Measurements from ENCODE around the gene RBM17.
"Not testable (repeated sequence)": the region's sequence is repeated elsewhere in the genome, so short reads cannot be mapped to it uniquely, and the experiment has no call there.

RBM17 gene

GRCh38 chr10:6135589-6136168 is 46.8 kb downstream of the RBM17 start:
- no peak overlapping the region for H3K27ac ChIP-seq (ENCODE audit: insufficient read depth, low read depth, low read length, poor library complexity, severe bottlenecking)
- no peaks in the 10 kb centered on the region for H3K9me3 ChIP-seq (ENCODE audit: control insufficient read depth, low read length)
- 84 to 90% methylated on average over 6 of the region's 8 CpGs for WGBS, 2 experiments
- peaks cover 2% of the 10 kb centered on the region for H3K27me3 ChIP-seq (ENCODE audit: control insufficient read depth, insufficient read depth, low read length, poor library complexity, severe bottlenecking)
- H3K4me3 ChIP-seq (ENCODE audit: insufficient read depth, low read depth, low read length), result no peak overlapping the region
- no peaks in the 10 kb centered on the region for H3K36me3 ChIP-seq (ENCODE audit: control insufficient read depth, insufficient read depth, low read length)
- peaks cover 8% of the 10 kb centered on the region for H3K4me1 ChIP-seq (ENCODE audit: control insufficient read depth, insufficient read depth, low read length)

GRCh38 chr10:6136215-6137201 is 47.7 kb downstream of the RBM17 start:
- peaks cover 4% of the 10 kb centered on the region for H3K27me3 ChIP-seq (ENCODE audit: control insufficient read depth, insufficient read depth, low read length, poor library complexity, severe bottlenecking)
- no peak overlapping the region for H3K4me3 ChIP-seq (ENCODE audit: insufficient read depth, low read depth, low read length)
- no peaks in the 10 kb centered on the region for H3K36me3 ChIP-seq (ENCODE audit: control insufficient read depth, insufficient read depth, low read length)
- H3K27ac ChIP-seq (ENCODE audit: insufficient read depth, low read depth, low read length, poor library complexity, severe bottlenecking), result no peak overlapping the region
- H3K4me1 ChIP-seq (ENCODE audit: control insufficient read depth, insufficient read depth, low read length), result peaks cover 15% of the 10 kb centered on the region
- no peaks in the 10 kb centered on the region for H3K9me3 ChIP-seq (ENCODE audit: control insufficient read depth, low read length)
- WGBS, 2 experiments, result 73 to 74% methylated on average over 20 of the region's 20 CpGs

- Histone ChIP-seq H3K4me1 (ENCODE audit: control insufficient read depth, insufficient read depth, low read length) (peaks cover 26% of the 10 kb centered on the region), H3K36me3 (ENCODE audit: control insufficient read depth, insufficient read depth, low read length) (no peaks in the 10 kb centered on the region), H3K27ac (ENCODE audit: insufficient read depth, low read depth, low read length, poor library complexity, severe bottlenecking) (no peak overlapping the region), H3K27me3 (ENCODE audit: control insufficient read depth, insufficient read depth, low read length, poor library complexity, severe bottlenecking) (peaks cover 4% of the 10 kb centered on the region), H3K4me3 (ENCODE audit: insufficient read depth, low read depth, low read length) (no peak overlapping the region), H3K9me3 (ENCODE audit: control insufficient read depth, low read length) (no peaks in the 10 kb centered on the region)
- WGBS, 2 experiments, result 94 to 95% methylated on average over 11 of the region's 11 CpGs
Measured at GRCh38 chr10:6138456-6138855, 49.6 kb downstream of the RBM17 start.

- Histone ChIP-seq H3K4me3 (ENCODE audit: insufficient read depth, low read depth, low read length) (no peak overlapping the region), H3K4me1 (ENCODE audit: control insufficient read depth, insufficient read depth, low read length) (peaks cover 27% of the 10 kb centered on the region), H3K27ac (ENCODE audit: insufficient read depth, low read depth, low read length, poor library complexity, severe bottlenecking) (no peak overlapping the region), H3K36me3 (ENCODE audit: control insufficient read depth, insufficient read depth, low read length) (no peaks in the 10 kb centered on the region), H3K27me3 (ENCODE audit: control insufficient read depth, insufficient read depth, low read length, poor library complexity, severe bottlenecking) (peaks cover 5% of the 10 kb centered on the region), H3K9me3 (ENCODE audit: control insufficient read depth, low read length) (no peaks in the 10 kb centered on the region)
- WGBS, 2 experiments, result 92 to 93% methylated on average over 10 to 11 of the region's 11 CpGs
Measured at GRCh38 chr10:6139470-6139869, 50.6 kb downstream of the RBM17 start.

GRCh38 chr10:6140141-6140841 is 51.5 kb downstream of the RBM17 start:
- Histone ChIP-seq H3K4me1 (ENCODE audit: control insufficient read depth, insufficient read depth, low read length) (peaks cover 27% of the 10 kb centered on the region), H3K4me3 (ENCODE audit: insufficient read depth, low read depth, low read length) (no peak overlapping the region), H3K36me3 (ENCODE audit: control insufficient read depth, insufficient read depth, low read length) (no peaks in the 10 kb centered on the region), H3K9me3 (ENCODE audit: control insufficient read depth, low read length) (no peaks in the 10 kb centered on the region), H3K27me3 (ENCODE audit: control insufficient read depth, insufficient read depth, low read length, poor library complexity, severe bottlenecking) (peaks cover 13% of the 10 kb centered on the region), H3K27ac (ENCODE audit: insufficient read depth, low read depth, low read length, poor library complexity, severe bottlenecking) (no peak overlapping the region)
- 54 to 58% methylated on average over 28 of the region's 28 CpGs for WGBS, 2 experiments

GRCh38 chr10:6140965-6141295 is 52.1 kb downstream of the RBM17 start:
- Histone ChIP-seq H3K27ac (ENCODE audit: insufficient read depth, low read depth, low read length, poor library complexity, severe bottlenecking) (no peak overlapping the region), H3K4me3 (ENCODE audit: insufficient read depth, low read depth, low read length) (no peak overlapping the region), H3K9me3 (ENCODE audit: control insufficient read depth, low read length) (no peaks in the 10 kb centered on the region), H3K27me3 (ENCODE audit: control insufficient read depth, insufficient read depth, low read length, poor library complexity, severe bottlenecking) (peaks cover 19% of the 10 kb centered on the region), H3K36me3 (ENCODE audit: control insufficient read depth, insufficient read depth, low read length) (no peaks in the 10 kb centered on the region), H3K4me1 (ENCODE audit: control insufficient read depth, insufficient read depth, low read length) (peaks cover 27% of the 10 kb centered on the region)
- 86% methylated on average over 8 of the region's 8 CpGs for WGBS, 2 experiments

- Histone ChIP-seq H3K4me1 (ENCODE audit: control insufficient read depth, insufficient read depth, low read length) (peaks cover 30% of the 10 kb centered on the region), H3K27ac (ENCODE audit: insufficient read depth, low read depth, low read length, poor library complexity, severe bottlenecking) (no peak overlapping the region), H3K9me3 (ENCODE audit: control insufficient read depth, low read length) (no peaks in the 10 kb centered on the region), H3K27me3 (ENCODE audit: control insufficient read depth, insufficient read depth, low read length, poor library complexity, severe bottlenecking) (peaks cover 21% of the 10 kb centered on the region), H3K36me3 (ENCODE audit: control insufficient read depth, insufficient read depth, low read length) (no peaks in the 10 kb centered on the region), H3K4me3 (ENCODE audit: insufficient read depth, low read depth, low read length) (no peak overlapping the region)
- 90% methylated on average over 30 of the region's 30 CpGs for WGBS, 2 experiments
Measured at GRCh38 chr10:6141296-6142151, 52.7 kb downstream of the RBM17 start.

- H3K9me3 ChIP-seq (ENCODE audit: control insufficient read depth, low read length); H3K4me3 ChIP-seq (ENCODE audit: insufficient read depth, low read depth, low read length); H3K27ac ChIP-seq (ENCODE audit: insufficient read depth, low read depth, low read length, poor library complexity, severe bottlenecking); H3K36me3 ChIP-seq (ENCODE audit: control insufficient read depth, insufficient read depth, low read length): not testable (repeated sequence)
- Histone ChIP-seq H3K4me1 (ENCODE audit: control insufficient read depth, insufficient read depth, low read length) (peaks cover 32% of the 10 kb centered on the region), H3K27me3 (ENCODE audit: control insufficient read depth, insufficient read depth, low read length, poor library complexity, severe bottlenecking) (peaks cover 21% of the 10 kb centered on the region)
- 92 to 94% methylated on average over 7 of the region's 7 CpGs for WGBS, 2 experiments
Measured at GRCh38 chr10:6142186-6142585, 53.4 kb downstream of the RBM17 start.

- Histone ChIP-seq H3K27me3 (ENCODE audit: control insufficient read depth, insufficient read depth, low read length, poor library complexity, severe bottlenecking) (peaks cover 21% of the 10 kb centered on the region), H3K27ac (ENCODE audit: insufficient read depth, low read depth, low read length, poor library complexity, severe bottlenecking) (no peak overlapping the region), H3K4me1 (ENCODE audit: control insufficient read depth, insufficient read depth, low read length) (peaks cover 32% of the 10 kb centered on the region), H3K4me3 (ENCODE audit: insufficient read depth, low read depth, low read length) (no peak overlapping the region), H3K9me3 (ENCODE audit: control insufficient read depth, low read length) (no peaks in the 10 kb centered on the region), H3K36me3 (ENCODE audit: control insufficient read depth, insufficient read depth, low read length) (no peaks in the 10 kb centered on the region)
- WGBS, 2 experiments, result 91 to 97% methylated on average over 7 of the region's 7 CpGs
Measured at GRCh38 chr10:6142644-6143043, 53.8 kb downstream of the RBM17 start.

All from ectodermal cell (in vitro differentiated cells).